ENCODE results near the gene CDKN3.

DNA sequence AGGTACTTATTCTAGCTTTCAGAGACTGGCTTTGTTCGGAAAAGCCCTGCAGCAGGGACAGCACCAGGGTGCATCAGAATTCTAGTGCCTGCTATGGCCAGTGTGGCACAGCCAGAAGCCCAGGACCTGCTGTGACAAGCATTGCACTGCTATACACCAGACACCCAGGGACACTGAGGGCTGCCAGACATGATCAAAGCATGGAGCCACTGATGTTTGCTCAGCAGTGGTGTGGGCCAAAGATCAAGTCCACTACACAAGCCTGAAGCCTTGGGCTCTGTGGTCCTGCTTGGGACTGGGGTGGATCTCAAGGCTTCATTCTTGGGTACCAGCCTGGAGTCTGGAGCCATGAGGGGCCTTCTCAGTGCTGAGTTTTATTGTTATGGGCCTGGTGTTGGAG is 36.1 kb upstream of the CDKN3 start:
- TF ChIP-seq, protein P1, sequence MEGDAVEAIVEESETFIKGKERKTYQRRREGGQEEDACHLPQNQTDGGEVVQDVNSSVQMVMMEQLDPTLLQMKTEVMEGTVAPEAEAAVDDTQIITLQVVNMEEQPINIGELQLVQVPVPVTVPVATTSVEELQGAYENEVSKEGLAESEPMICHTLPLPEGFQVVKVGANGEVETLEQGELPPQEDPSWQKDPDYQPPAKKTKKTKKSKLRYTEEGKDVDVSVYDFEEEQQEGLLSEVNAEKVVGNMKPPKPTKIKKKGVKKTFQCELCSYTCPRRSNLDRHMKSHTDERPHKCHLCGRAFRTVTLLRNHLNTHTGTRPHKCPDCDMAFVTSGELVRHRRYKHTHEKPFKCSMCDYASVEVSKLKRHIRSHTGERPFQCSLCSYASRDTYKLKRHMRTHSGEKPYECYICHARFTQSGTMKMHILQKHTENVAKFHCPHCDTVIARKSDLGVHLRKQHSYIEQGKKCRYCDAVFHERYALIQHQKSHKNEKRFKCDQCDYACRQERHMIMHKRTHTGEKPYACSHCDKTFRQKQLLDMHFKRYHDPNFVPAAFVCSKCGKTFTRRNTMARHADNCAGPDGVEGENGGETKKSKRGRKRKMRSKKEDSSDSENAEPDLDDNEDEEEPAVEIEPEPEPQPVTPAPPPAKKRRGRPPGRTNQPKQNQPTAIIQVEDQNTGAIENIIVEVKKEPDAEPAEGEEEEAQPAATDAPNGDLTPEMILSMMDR (IDR thresholded peaks at IDR 0.05), result no peak
- no peak for TF ChIP-seq POLR2A (IDR thresholded peaks at IDR 0.05)
